GM18861 (cell line): Measurements from ENCODE around the gene CEACAM3.

ENCODE experiments used
- ATAC-seq: cut with Tn5 transposase; IDR thresholded peaks from one replicate; pipeline ENCODE4 v1.9.1; 2021; ENCODE audit not compliant: unreplicated experiment

The CEACAM3 gene

DNA sequence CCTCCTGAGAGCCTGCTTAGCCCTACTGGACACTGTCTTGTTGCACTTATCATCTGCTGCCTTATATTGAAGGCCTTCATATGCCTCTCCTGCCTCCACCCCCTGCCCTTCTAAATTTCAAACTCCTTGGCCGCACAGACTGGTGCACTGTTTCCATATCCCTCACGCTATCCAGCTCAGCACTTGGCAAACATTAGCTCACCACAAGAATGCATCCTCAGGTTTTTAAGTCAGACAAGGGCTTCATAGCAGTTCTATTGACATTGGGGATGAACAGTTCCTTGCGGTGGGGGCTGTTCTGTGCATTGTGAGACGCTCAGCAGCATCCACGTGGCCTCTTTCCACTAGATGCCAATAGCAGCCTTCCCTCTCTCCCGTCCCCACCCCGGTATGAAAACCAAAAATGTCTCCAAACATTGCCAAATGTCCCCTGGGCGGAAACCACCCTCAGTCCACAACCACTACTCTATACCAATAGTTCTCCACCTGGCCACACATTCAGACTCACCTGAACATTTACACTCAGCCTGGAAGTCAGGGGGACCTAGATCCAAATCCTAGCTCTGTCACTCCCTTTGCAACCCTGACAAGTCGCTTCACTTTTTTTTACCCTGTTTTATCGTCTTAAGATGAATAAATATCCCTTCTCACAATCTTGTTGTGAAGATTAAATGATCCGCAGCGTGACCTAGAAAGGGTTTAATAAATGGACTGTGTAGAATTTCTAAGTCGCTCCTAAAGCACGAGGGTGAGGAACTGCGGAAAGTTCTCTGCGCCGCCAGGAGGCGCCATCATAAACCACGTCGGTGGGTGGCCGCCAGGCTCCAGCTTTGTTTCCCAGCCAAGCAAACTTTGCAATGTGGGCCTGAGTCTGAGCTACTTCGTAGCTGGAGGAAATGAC, 3.6 kb upstream of the CEACAM3 start:
- no peak for ATAC-seq

DNA sequence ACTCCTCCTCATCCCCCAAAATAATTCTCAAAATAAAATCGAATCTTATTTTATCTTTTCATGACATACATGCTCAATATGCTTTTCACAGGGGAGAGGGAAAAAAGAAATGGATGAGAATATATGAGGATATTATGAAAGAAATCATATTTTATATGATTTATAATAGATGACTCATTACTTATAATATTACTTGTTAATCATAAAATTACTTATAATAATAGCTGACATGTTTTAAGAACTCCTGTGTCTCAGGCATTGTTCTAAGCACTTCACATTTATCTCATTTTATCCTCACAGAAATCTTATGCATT, 3.0 kb upstream of the CEACAM3 start:
- no peak for ATAC-seq

DNA sequence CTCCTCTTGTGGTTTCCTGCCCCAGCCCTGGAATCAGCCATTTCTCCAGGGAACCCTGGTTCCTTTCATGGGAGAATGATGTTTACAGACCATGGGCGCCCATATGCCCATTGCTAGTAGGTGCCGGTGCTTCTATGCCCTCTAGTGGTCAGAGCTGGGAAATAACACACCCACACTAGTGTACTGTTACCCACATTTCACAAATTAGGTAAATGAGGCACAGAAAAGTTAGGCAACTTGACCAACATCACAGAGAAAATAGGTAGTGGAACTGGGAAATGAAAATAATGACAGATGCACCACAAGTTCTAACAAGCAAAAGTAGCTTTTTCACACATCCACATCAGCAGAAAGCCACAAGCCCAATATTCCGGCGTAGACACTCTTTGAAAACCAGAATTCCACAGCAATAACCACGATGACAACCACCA, 1.3 kb upstream of the CEACAM3 start:
- ATAC-seq = no peak

DNA sequence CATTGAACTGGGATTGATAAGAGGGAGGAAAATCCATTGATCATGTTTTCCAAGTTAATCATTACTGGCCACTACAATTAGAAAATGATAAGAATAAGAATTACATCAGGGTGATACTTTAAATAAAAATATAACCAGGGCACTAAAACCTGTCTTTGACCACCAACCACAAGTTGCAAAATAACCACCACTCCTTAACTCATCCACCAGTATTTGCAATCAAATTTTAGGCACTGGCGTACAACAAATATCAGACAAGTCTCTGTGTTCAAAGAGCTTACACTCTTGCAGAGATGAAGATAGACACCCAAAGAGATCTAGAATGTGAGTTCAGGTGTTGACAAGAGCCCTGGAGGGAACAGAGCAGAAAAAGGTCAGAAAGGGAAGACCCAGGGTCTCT, 514 bp downstream of the CEACAM3 start:
- no peak for ATAC-seq

DNA sequence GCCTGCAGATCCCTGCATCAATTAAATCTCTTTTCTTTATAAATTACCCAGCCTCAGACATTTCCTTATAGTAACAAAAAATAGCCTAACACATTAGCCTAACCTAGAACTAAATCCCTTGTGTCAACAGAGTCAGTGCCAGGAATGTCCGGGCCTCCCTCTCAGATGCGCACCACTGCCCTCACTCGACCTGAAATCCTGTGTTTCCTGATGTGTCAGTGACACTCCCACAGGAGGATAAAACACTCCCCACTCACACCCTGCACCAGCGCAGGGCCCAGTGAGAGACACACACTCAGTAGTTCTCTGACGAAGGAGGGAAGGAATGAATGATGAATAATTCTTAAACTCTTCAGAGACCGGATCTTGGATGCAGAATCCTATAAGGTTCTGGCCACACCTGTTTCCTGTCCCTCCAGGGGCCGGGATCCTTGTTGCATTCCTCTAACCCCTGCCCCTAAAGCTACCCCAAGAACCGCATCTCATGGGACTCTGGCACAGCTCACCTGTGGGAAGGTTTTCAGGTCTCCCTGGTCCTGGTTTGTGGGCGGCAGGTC, 3.1 kb downstream of the CEACAM3 start:
- no peak for ATAC-seq

DNA sequence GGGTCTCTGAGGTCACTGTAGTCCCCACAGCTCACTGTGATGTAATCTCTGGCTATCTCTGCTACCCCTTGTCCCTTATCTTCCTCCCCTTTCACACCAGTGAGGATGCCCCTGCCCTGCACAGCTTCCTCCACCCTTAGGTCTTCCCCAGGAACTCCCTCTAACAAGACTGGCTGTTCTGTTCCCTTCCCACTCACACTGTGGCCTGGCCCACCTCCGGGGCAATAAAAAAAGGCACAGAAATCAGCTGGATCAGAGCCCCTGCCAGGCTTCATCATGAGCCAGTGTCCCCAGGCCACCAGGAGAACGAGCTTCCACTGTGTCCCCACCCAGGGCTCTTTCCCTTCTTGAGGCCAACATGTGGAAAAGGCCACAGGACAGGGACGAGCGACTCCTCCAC, 4.6 kb downstream of the CEACAM3 start:
- no peak for ATAC-seq

DNA sequence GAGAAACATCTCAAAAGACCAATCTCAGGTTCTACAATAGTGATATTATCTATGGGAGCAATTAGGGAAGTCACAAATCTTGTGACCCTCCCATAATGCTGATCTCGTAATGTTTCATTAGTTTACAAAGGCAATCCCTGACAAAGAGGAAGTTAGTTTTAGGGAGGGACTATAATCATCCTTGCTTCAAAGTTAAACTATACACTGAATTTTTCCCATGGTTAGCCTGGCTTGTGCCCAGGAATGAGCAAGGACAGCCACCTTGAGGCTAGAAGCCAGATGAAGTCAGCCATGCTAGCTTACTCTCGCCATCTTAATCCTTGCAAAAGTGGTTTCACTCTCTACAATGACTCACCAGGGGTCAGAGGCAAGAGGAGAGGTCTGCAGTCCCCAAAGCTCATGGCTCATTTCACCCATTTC, 5.4 kb downstream of the CEACAM3 start:
- ATAC-seq = no peak

DNA sequence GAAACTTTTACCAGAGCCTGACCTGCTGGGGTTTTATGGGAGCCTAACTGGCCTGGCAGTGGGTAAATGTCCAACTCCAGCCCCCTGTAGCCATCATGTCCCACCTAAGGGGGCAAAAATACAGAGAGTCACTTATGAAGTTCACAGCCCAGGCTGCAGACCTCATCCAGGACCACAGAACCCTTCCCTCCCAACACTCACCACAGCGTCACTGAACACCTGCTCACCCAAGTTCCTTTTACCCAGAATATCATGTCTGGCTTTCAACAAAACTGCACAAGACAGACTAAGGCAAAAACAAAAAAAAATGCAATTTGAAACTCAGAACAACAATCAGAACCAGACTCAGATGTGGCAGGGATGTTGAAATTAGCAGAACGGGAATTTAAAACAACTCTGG, 6.4 kb downstream of the CEACAM3 start:
- ATAC-seq = no peak

DNA sequence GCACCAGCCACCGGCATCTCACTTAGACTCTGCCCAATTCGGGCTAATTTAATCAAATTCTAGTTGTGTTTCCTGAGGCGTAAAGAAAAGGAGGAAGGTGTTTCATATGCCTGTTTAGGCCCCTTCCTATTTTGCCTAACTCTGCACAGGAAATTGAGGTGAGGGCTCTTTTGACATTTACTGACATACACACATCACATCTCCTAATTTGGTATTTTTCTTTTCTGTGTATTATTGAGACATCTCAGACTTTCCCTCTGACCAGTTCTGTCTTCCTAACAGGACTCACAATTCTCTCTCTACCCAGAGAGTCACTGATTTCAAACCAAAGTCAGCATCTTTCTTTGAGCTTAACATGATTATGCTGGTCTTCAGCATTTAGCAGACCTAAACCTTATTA, 7.9 kb downstream of the CEACAM3 start:
- ATAC-seq = no peak

DNA sequence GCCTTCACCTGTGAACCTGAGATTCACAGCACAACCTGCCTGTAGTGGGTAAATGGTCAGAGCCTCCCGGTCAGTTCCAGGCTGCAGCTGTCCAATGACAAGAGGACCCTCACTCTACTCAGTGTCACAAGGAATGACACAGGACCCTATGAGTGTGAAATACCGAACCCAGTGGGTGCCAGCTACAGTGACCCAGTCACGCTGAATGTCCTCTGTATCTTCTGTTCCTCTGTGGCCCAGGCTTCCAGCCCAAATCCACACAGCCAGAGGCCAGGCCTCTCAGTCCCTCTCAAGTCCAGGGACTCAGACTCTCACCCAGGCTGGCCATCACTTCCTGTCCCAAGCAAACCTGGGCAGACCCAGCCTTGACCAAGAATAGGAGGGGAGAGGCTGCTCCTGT, 10.8 kb downstream of the CEACAM3 start:
- no peak for ATAC-seq

DNA sequence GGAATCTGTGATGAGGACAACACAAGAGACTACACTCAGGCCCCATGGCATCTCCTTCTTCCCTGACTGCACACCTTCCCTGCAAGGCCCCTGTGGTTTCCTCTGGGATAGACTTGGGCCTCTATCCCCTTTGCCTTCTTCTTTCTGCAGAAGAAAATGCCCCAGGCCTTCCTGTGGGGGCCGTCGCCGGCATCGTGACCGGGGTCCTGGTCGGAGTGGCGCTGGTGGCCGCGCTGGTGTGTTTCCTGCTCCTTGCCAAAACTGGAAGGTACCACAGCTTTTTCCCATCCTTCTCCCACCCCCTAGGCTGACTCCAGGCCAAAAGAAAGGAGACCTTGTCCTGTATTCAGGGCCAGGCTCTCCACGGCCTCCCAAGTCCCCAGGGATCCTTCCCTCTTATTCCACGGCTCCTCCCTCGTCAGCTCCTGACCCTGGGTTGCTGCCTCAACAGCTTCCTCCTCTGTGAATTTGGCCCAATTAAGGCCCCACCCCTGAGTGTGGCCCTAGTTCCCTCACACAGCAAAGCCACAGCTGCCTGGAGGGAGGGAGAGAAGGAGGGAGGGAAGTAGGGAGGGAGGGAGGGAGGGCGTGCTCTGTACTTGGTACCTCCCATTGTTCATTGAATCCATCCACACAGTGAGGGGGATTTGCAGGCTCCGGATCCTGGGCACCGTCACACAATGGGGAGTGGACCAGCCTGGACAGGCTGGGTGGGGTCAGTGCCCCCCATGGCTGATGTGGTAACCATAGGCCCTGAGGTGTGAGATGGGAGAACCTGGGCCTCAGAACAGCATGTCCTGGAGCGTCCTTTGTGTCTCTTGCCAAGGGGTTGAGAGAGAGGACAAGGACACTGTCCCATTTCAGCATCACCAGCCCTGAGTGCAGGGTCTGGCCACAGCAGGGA, 12.5 kb downstream of the CEACAM3 start:
- ATAC-seq = no peak

DNA sequence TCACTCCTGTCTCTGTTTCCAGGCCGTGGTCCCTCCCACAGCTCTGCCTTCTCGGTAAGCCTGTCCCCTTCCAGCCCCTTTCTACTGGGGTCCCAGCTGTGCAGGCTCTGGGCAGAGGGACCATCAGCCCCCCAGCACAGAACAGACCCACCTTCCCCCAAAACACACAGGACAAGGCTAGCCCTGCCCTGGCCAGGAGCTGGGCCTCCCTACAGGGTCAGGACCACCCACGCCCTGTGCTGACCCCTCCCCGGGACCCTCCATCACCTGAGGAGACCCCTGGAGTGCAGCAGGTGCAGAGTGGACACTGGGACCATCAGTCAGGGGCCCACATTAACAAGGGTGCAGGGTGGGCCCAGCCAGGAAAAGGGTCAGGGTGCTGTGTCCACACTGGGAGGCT, 13.9 kb downstream of the CEACAM3 start:
- ATAC-seq = no peak

DNA sequence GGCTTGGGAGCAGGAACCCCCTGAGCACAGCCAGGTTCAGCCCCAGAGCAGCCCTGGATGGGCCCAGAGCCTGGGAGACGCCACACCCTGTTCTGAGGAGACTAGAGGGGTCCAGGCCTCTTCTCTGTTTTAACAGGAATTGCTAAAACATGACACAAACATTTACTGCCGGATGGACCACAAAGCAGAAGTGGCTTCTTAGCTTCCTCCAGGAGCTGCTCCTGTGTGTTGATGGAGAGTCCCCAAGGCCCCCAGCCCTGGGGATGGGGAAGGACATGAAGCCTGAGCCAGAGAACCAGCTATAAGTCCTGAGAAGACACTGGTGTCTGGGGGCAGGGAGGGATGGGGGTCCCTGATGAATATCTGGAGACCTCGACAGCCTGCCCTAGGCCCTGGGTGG, 14.6 kb downstream of the CEACAM3 start:
- no peak for ATAC-seq

DNA sequence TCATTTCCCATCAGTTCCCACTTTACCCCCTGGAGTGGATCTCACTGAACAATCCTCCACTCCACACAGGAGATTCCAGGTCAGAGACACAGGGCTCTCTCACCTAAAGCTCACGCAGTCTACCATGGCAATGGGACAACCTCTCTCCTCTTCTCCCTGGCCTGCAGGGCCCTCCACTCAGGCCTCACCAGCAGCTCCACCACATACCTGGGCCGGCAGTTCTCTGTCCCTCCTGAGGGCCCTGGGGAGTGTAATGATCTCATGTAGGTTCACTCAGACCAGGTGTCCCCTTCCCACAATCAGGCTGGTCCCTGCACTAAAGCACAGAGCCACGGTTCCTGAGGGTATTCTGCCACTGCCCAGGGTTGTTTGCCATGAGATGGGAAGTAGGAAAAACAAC, 15.6 kb downstream of the CEACAM3 start:
- ATAC-seq = no peak

DNA sequence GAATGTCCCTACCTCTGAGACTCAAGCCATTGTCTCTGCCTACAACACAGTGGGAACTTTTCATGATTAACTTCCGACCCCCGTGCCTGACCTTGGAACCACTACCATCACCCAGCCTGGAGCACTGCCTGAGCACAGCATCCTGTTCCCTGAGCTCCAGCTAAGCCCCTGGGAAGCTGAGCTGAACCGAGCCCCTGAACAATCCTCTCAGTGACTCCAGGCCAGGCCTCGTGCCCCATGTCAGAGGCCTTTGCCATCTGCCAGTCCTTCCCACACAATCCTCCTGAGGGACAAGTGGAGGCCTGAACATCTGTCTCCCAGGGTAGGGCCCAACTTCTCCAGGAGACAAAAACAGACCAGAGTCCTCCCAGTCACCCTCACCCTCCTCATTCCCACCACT, 17.5 kb downstream of the CEACAM3 start:
- no peak for ATAC-seq

DNA sequence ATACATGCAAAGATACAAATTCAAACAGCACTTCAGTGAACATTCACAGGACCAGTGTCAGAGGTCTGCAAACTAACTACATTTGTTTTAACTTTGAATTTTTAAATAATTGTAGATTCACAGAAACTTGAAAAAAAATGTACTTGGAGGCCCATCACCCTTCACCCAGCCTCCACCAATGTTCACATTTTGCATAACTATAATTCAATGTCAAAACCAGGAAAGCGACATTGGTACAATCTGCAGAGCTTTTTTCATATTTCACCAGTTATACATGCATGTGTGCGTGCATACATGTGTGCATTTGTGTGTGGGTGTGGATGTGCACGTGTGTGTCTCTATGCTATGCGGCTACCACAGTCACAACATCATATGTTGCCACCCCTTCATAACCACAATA, 18.9 kb downstream of the CEACAM3 start:
- ATAC-seq = no peak

DNA sequence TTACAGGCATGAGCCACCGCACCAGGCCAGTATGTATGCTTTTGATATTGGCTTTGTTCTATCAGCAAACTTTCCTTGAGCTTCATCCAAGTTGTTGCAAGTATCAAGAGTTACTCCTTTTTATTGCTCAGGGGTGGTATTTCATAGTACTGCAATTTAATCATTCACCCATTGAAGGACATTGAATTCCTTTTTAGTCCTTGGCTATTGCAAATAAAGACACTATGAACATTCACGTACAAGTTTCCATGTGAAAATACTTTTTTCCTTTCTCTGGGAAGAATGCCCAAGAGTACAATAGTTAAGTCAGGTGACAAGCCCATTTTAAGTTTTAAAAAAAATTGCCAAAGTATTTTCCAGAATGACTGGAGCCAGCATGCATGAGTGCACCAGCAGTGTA, 20.4 kb downstream of the CEACAM3 start:
- no peak for ATAC-seq

DNA sequence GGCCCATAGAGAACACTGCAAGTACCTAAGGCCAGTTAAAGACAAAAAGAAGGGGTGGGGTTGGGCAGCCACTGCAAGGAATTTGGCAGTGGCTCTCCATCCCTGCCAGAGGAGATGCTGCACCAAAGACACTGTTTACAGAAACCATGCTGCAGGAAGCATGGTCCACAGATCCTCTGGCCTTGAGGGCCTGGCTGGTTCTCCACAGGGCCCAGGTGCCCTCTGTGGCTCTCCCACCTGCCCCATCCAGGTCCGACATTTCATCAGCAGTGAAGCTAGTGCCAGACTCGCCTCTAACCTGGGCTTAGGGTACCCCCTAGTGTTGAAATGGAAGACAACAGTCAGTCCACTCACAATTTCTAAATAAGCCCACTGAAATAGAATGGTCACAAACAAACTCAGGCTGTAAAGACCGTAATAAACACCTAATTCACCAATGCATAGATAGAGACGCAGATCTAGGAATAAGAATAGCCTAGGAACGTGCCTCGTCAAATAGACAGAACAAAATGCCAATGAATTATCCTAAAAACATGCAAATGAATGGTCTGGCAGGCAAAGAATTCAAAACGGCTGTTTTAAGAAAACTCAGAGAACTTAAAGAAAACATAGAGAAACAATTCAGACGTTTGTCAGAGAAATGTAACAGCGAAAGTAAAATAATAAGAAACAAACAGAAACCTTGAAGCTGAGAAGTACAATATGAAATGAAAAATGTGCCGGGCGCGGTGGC, 24.8 kb downstream of the CEACAM3 start:
- ATAC-seq = no peak

DNA sequence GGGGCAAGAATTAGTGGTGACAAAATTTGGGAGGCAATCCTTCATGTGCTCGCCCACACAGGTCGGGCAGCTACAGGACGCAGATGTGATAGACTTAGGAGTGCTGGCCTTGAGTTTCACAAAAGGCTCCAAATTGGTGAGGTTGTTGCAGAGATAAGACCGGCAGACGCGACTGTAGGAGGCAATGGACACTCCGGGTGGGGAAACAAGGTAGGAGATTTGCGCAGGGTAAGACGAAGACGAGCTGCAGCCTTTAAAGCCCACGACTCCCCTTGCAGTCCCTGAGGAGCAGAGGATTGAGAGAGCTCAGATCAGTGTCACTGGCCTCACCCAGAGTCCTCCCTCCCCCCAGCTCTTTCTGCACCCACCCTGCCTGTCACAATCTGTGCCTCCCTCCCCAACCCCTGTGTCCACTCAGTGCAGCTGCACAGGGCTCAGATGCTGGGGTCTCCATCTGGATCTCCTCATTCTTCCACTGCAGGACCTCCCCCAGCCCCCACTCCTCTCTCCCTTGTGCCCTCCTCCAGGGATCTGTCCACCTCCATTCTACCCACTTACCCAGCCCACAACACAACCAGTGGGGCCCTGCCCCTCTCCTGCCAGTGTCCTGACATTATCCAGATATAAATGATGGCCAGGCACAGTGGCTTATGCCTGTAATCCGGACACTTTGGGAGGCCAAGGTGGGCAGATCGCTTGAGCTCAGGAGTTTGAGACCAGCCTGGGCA, 41.8 kb downstream of the CEACAM3 start:
- no peak for ATAC-seq

DNA sequence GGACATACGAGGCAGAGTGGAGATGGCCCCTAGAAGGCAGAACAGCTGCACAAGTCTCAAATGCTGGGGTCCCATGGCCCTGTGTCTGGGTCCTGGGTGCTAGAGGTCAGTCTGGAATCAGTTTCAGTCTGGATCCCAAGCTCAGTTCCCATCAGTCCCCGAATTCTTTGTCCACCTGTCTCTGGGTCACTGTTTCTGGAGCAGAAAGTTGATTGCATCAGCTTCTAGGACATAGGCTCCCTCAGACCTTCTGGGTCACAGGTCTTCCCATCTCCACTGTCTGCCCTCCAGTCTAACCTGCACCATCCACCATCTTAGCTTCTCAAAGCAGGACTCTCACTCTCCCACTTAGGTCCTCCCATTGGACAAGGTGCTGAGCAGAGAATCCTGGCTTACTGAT, 42.8 kb downstream of the CEACAM3 start:
- no peak for ATAC-seq

DNA sequence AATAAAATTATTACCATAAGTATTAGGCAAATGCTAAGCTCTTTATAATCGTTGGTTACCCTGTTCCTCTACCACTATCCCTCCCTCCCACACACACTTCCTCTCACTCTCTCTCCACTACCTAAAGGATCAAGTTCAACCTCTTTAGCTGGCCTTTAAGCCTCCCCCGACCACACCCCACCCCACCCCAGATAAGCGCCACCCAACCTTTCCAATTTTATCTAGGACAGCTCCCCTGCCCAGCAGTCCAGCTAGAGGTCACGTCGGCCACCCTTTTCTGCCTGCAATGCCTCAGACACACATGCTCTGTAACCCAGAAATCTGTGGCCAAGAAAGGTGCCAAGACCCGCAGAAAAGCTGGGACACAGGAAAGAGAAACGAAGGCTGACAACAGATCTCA, 47.0 kb downstream of the CEACAM3 start:
- ATAC-seq = no peak
